ENCODE data around the gene ALDH5A1. TPM values are rescaled to one million over a fixed set of nuclear protein-coding genes. Genes with fewer than 3 reads are reported as not detected.

Gene ALDH5A1
- total RNA-seq, 1 experiment from 2014 or later = 0.66 TPM

GRCh38 chr6:24547243-24547642 is 52.5 kb downstream of the ALDH5A1 start:
- Histone ChIP-seq H3K27me3 (replicated peaks) (0 out of 2 replicates have a peak, but pooled peaks cover 4% of the 10 kb centered on the region), H3K36me3 (no peaks in the 10 kb centered on the region), H3K9me3 (replicated peaks) (no peaks in the 10 kb centered on the region), H3K4me3 (no peak overlapping the region), H3K4me1 (replicated peaks) (no peaks in the 10 kb centered on the region), H3K27ac (no peak overlapping the region)
- no peak for DNase-seq (ENCODE audit: low read depth in 1 of 2, low spot score in 2 of 2)

GRCh38 chr6:24549158-24549557 is 54.4 kb downstream of the ALDH5A1 start:
- Histone ChIP-seq H3K27ac (no peak overlapping the region), H3K9me3 (replicated peaks) (no peaks in the 10 kb centered on the region), H3K4me3 (no peak overlapping the region), H3K4me1 (replicated peaks) (no peaks in the 10 kb centered on the region), H3K27me3 (replicated peaks) (0 out of 2 replicates have a peak, but pooled peaks cover 4% of the 10 kb centered on the region), H3K36me3 (no peaks in the 10 kb centered on the region)
- DNase-seq (ENCODE audit: low read depth in 1 of 2, low spot score in 2 of 2) = no peak

GRCh38 chr6:24549674-24550353 is 55.0 kb downstream of the ALDH5A1 start:
- Histone ChIP-seq H3K36me3 (no peaks in the 10 kb centered on the region), H3K27ac (no peak overlapping the region), H3K27me3 (replicated peaks) (0 out of 2 replicates have a peak, but pooled peaks cover 4% of the 10 kb centered on the region), H3K4me1 (replicated peaks) (no peaks in the 10 kb centered on the region), H3K4me3 (no peak overlapping the region), H3K9me3 (replicated peaks) (no peaks in the 10 kb centered on the region)
- DNase-seq (ENCODE audit: low read depth in 1 of 2, low spot score in 2 of 2) = no peak

- no peak for DNase-seq (ENCODE audit: low read depth in 1 of 2, low spot score in 2 of 2)
- Histone ChIP-seq H3K27ac (no peak overlapping the region), H3K36me3 (no peaks in the 10 kb centered on the region), H3K4me1 (replicated peaks) (no peaks in the 10 kb centered on the region), H3K4me3 (no peak overlapping the region), H3K27me3 (replicated peaks) (0 out of 2 replicates have a peak, but pooled peaks cover 2% of the 10 kb centered on the region), H3K9me3 (replicated peaks) (no peaks in the 10 kb centered on the region)
Measured at GRCh38 chr6:24551139-24551538, 56.4 kb downstream of the ALDH5A1 start.

GRCh38 chr6:24554474-24554873 is 59.7 kb downstream of the ALDH5A1 start:
- DNase-seq (ENCODE audit: low read depth in 1 of 2, low spot score in 2 of 2) = no peak
- Histone ChIP-seq H3K27ac (no peak overlapping the region), H3K36me3 (no peaks in the 10 kb centered on the region), H3K4me3 (no peak overlapping the region), H3K9me3 (replicated peaks) (no peaks in the 10 kb centered on the region), H3K27me3 (replicated peaks) (no peaks in the 10 kb centered on the region), H3K4me1 (replicated peaks) (no peaks in the 10 kb centered on the region)

GRCh38 chr6:24558516-24558915 is 63.7 kb downstream of the ALDH5A1 start:
- H3K27me3 ChIP-seq (replicated peaks) = no peaks in the 10 kb centered on the region
- no peak overlapping the region for H3K4me3 ChIP-seq
- no peak overlapping the region for H3K27ac ChIP-seq
- no peaks in the 10 kb centered on the region for H3K4me1 ChIP-seq (replicated peaks)
- no peak for DNase-seq (ENCODE audit: low read depth in 1 of 2, low spot score in 2 of 2)
- H3K9me3 ChIP-seq (replicated peaks) = no peaks in the 10 kb centered on the region
- H3K36me3 ChIP-seq = no peaks in the 10 kb centered on the region

GRCh38 chr6:24564081-24564480 is 69.3 kb downstream of the ALDH5A1 start:
- Histone ChIP-seq H3K36me3 (no peaks in the 10 kb centered on the region), H3K27me3 (replicated peaks) (no peaks in the 10 kb centered on the region), H3K4me1 (replicated peaks) (no peaks in the 10 kb centered on the region), H3K9me3 (replicated peaks) (no peaks in the 10 kb centered on the region), H3K4me3 (no peak overlapping the region), H3K27ac (no peak overlapping the region)
- no peak for DNase-seq (ENCODE audit: low read depth in 1 of 2, low spot score in 2 of 2)

- Histone ChIP-seq H3K36me3 (no peaks in the 10 kb centered on the region), H3K27ac (no peak overlapping the region), H3K9me3 (replicated peaks) (no peaks in the 10 kb centered on the region), H3K4me3 (no peak overlapping the region), H3K27me3 (replicated peaks) (no peaks in the 10 kb centered on the region), H3K4me1 (replicated peaks) (no peaks in the 10 kb centered on the region)
- DNase-seq (ENCODE audit: low read depth in 1 of 2, low spot score in 2 of 2) = no peak
Measured at GRCh38 chr6:24565196-24565595, 70.4 kb downstream of the ALDH5A1 start.

GRCh38 chr6:24566020-24566767 is 71.4 kb downstream of the ALDH5A1 start:
- Histone ChIP-seq H3K27ac (no peak overlapping the region), H3K36me3 (no peaks in the 10 kb centered on the region), H3K4me1 (replicated peaks) (no peaks in the 10 kb centered on the region), H3K9me3 (replicated peaks) (no peaks in the 10 kb centered on the region), H3K27me3 (replicated peaks) (no peaks in the 10 kb centered on the region), H3K4me3 (no peak overlapping the region)
- DNase-seq (ENCODE audit: low read depth in 1 of 2, low spot score in 2 of 2) = no peak

- Histone ChIP-seq H3K27ac (no peak overlapping the region), H3K36me3 (no peaks in the 10 kb centered on the region), H3K9me3 (replicated peaks) (no peaks in the 10 kb centered on the region), H3K4me3 (no peak overlapping the region), H3K27me3 (replicated peaks) (no peaks in the 10 kb centered on the region; the same call in none of the 2 replicates), H3K4me1 (replicated peaks) (no peaks in the 10 kb centered on the region)
- no peak for DNase-seq (ENCODE audit: low read depth in 1 of 2, low spot score in 2 of 2)
Measured at GRCh38 chr6:24568683-24569082, 73.9 kb downstream of the ALDH5A1 start.

- no peaks in the 10 kb centered on the region for H3K4me1 ChIP-seq (replicated peaks)
Measured at GRCh38 chr6:24569811-24570210, 75.0 kb downstream of the ALDH5A1 start.

GRCh38 chr6:24571361-24571760 is 76.6 kb downstream of the ALDH5A1 start:
- H3K9me3 ChIP-seq (replicated peaks) = no peaks in the 10 kb centered on the region
- no peaks in the 10 kb centered on the region for H3K4me1 ChIP-seq (replicated peaks)
- H3K4me3 ChIP-seq = no peak overlapping the region
- no peak for DNase-seq (ENCODE audit: low read depth in 1 of 2, low spot score in 2 of 2)
- no peak overlapping the region for H3K27ac ChIP-seq
- H3K27me3 ChIP-seq (replicated peaks) = no peaks in the 10 kb centered on the region; the same call in none of the 2 replicates
- no peaks in the 10 kb centered on the region for H3K36me3 ChIP-seq

More at GRCh38 chr6:24569811-24570210, 75.0 kb downstream of the ALDH5A1 start:
- H3K36me3 ChIP-seq = no peaks in the 10 kb centered on the region
- no peak overlapping the region for H3K27ac ChIP-seq
- no peak overlapping the region for H3K4me3 ChIP-seq
- no peaks in the 10 kb centered on the region; the same call in none of the 2 replicates for H3K27me3 ChIP-seq (replicated peaks)
- H3K9me3 ChIP-seq (replicated peaks) = no peaks in the 10 kb centered on the region
- no peak for DNase-seq (ENCODE audit: low read depth in 1 of 2, low spot score in 2 of 2)

GRCh38 chr6:24574809-24575208 is 80.0 kb downstream of the ALDH5A1 start:
- Histone ChIP-seq H3K4me1 (replicated peaks) (no peaks in the 10 kb centered on the region), H3K27me3 (replicated peaks) (peaks cover 4% of the 10 kb centered on the region), H3K4me3 (no peak overlapping the region), H3K36me3 (no peaks in the 10 kb centered on the region), H3K9me3 (replicated peaks) (no peaks in the 10 kb centered on the region), H3K27ac (no peak overlapping the region)
- DNase-seq (ENCODE audit: low read depth in 1 of 2, low spot score in 2 of 2) = no peak

- no peak for DNase-seq (ENCODE audit: low read depth in 1 of 2, low spot score in 2 of 2)
Measured at GRCh38 chr6:24576447-24576846, 81.7 kb downstream of the ALDH5A1 start.

More at GRCh38 chr6:24576447-24576846, 81.7 kb downstream of the ALDH5A1 start:
- no peaks in the 10 kb centered on the region for H3K4me1 ChIP-seq (replicated peaks)
- H3K36me3 ChIP-seq = no peaks in the 10 kb centered on the region
- H3K9me3 ChIP-seq (replicated peaks) = no peaks in the 10 kb centered on the region
- no peak overlapping the region for H3K4me3 ChIP-seq
- peaks cover 4% of the 10 kb centered on the region for H3K27me3 ChIP-seq (replicated peaks)
- no peak overlapping the region for H3K27ac ChIP-seq

Data from SJSA1 (cell line).